ENCODE measurements around the gene RBKS.

GRCh38 chr2:27914041-27914804 is 24.0 kb upstream of the RBKS start:
- TF ChIP-seq TEAD4 (IDR thresholded peaks at IDR 0.05; ENCODE audit: borderline replicate concordance, insufficient read depth) (no peak), PBX3 (IDR thresholded peaks at IDR 0.05) (no peak), CTCF (IDR thresholded peaks at IDR 0.05) (no peak)

All from SK-N-SH (cell line).